T-cell (primary cell): ENCODE measurements around the gene RFTN2. TPM values are rescaled to one million over a fixed set of nuclear protein-coding genes. Genes with fewer than 3 reads are reported as not detected.
"Not testable (repeated sequence)": the region's sequence is repeated elsewhere in the genome, so short reads cannot be mapped to it uniquely, and the experiment has no call there.

Experiments
- ATAC-seq, 4 experiments: fragments of 200-7000 bp in 3 of 4; fragments of 150-1000 bp in 1 of 4; cut with Tn5 transposase; replicated peaks in 1 of 4; 1 replicate in 3 of 4; 2 replicates in 1 of 4; pipeline ENCODE4 v1.10.0; 2021; ENCODE audit warnings: moderate library complexity in 3 of 4, mild to moderate bottlenecking in 2 of 4, moderate number of reproducible peaks in 1 of 4
- CTCF ChIA-PET, 2 donors: fragments of 300-600 bp; sonication (Branson Sonifier 250); formaldehyde crosslinking; loops; one replicate each; lab custom pipeline; 2022; ENCODE audit warnings: antibody characterized with exemption in 2 of 2; lab: Charles Lee
- POLR2A ChIA-PET, 2 donors: fragments of 300-600 bp; sonication (Branson Sonifier 250); formaldehyde crosslinking; loops; one replicate each; lab custom pipeline; 2022; ENCODE audit warnings: antibody characterized with exemption in 2 of 2; lab: Charles Lee
- DNase-seq, 35 experiments: peaks; one replicate each; pipeline versions ENCODE4 v3.0.0 to v3.0.0-alpha.2; 2013 to 2023
- H3K27ac ChIP-seq: one replicate; pipeline ENCODE4 v1.5.1; 2013; ENCODE audit warnings: low read length
- H3K27me3 ChIP-seq, 2 experiments: replicated peaks in 1 of 2; 1 replicate in 1 of 2; 2 replicates in 1 of 2; pipeline versions ENCODE4 v1.6.1 to v1.7.0; 2013; ENCODE audit warnings: low read length in 1 of 2, mixed read lengths in 1 of 2; ENCODE audit not compliant: control insufficient read depth in 2 of 2, insufficient read depth in 2 of 2; ENCODE audit errors: extremely low read depth in 1 of 2
- H3K36me3 ChIP-seq, 2 donors: 1 replicate in 1 of 2; 2 replicates in 1 of 2; pipeline versions ENCODE4 v1.6.1 to v1.7.0; 2013; ENCODE audit warnings: low read length in 1 of 2; ENCODE audit not compliant: control insufficient read depth in 2 of 2, insufficient read depth in 1 of 2; ENCODE audit errors: extremely low read depth in 1 of 2
- H3K4me1 ChIP-seq, 2 experiments: 1 replicate in 1 of 2; 2 replicates in 1 of 2; pipeline versions ENCODE4 v1.6.1 to v1.7.0; 2013; ENCODE audit warnings: low read length in 2 of 2, mixed read lengths in 1 of 2; ENCODE audit not compliant: insufficient read depth in 2 of 2, control insufficient read depth in 1 of 2; ENCODE audit errors: extremely low read depth in 1 of 2
- H3K4me3 ChIP-seq, 2 donors: 1 replicate in 1 of 2; 2 replicates in 1 of 2; pipeline versions ENCODE4 v1.5.1 to v1.7.0; 2013; ENCODE audit warnings: mild to moderate bottlenecking in 2 of 2, low read length in 1 of 2, moderate library complexity in 1 of 2; ENCODE audit not compliant: control insufficient read depth in 1 of 2; ENCODE audit errors: extremely low read depth in 1 of 2
- H3K9me3 ChIP-seq: 2 replicates; pipeline ENCODE4 v1.7.0; 2013
- H3K27ac Mint-ChIP-seq, 2 donors: one replicate each; pipeline ENCODE4 v1.8.0; 2020 to 2021; ENCODE audit warnings: mild to moderate bottlenecking in 2 of 2, mixed read lengths in 2 of 2
- H3K27me3 Mint-ChIP-seq, 2 donors: one replicate each; pipeline ENCODE4 v1.8.0; 2021 to 2022; ENCODE audit warnings: mixed read lengths in 2 of 2
- H3K36me3 Mint-ChIP-seq: one replicate; pipeline ENCODE4 v1.8.0; 2021; ENCODE audit warnings: mixed read lengths
- H3K4me1 Mint-ChIP-seq, 3 donors: one replicate each; pipeline ENCODE4 v1.8.0; 2020 to 2022; ENCODE audit warnings: mixed read lengths in 3 of 3, mild to moderate bottlenecking in 1 of 3
- H3K4me3 Mint-ChIP-seq, 3 donors: one replicate each; pipeline ENCODE4 v1.8.0; 2020 to 2022; ENCODE audit warnings: mild to moderate bottlenecking in 3 of 3, mixed read lengths in 3 of 3, moderate library complexity in 3 of 3
- H3K9me3 Mint-ChIP-seq, 3 donors: one replicate each; pipeline ENCODE4 v1.8.0; 2020 to 2022; ENCODE audit warnings: mixed read lengths in 3 of 3
- whole genome bisulfite sequencing: methylation state at CpG from one replicate; pipeline ENCODE4 v1.1.5; 2013; ENCODE audit warnings: missing lambda C conversion rate; ENCODE audit not compliant: insufficient coverage; 5-methylcytosine and 5-hydroxymethylcytosine counted together
- total RNA-seq, 35 experiments: library from RNA in 6 of 35; stranded (reverse) in 6 of 35; fragments of 120-200 nt in 1 of 35; gene quantifications; one replicate each; pipeline versions ENCODE4 v1.2.1 to v1.2.4 and lab custom pipeline; 2013 to 2026

Gene RFTN2
- total RNA-seq, 5 donors from 2014 or later (not counting 1 experiment from before 2014, with no cell fraction given) = 0.12 to 0.44 TPM; not detected in 3

DNA sequence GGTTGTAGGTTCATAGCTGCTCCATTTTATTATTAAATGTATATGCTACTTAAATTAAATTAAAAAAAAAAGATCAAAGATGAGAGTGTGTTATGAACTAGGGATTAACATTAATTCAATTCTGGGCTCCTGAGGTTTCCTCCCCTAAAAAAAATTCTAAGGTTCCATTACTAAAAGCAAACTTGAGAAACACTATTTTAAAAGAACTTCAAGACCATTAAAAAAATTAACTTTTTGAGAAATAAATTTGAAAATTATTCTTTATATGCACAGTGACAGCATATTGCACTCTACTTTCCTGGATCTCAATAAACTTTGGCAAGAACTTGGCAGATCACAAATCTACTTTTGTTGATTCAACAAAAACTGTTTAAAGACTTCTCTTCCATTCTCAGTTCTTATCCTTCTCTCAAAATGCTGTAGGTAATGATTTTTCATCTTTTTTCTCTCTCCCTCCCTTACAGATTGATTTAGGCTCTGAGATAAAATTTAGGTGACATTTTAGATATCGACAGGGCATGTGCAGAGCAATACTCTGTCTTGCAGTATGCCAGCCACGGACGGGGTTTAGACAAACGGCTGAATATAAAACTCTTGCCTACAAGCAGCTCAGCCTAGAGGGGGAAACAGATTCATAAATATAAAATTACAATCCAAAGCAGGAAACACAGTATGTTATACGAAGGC, 29.2 kb upstream of the RFTN2 start:
- Mint-ChIP-seq H3K9me3 (no peaks in the 10 kb centered on the region), H3K4me1 (peaks cover 38 to 43% (median 39%) of the 10 kb centered on the region in 3 donors), H3K4me3 (peak overlapping the region; percentile 78 to 89 (median 88)), H3K27ac (peak overlapping the region; percentile 94), H3K36me3 (peaks cover 10% of the 10 kb centered on the region), H3K27me3 (peaks cover 4 to 12% of the 10 kb centered on the region in 2 donors)
- DNase-seq (peak in 1 of 35 experiments; percentile 12), ATAC-seq (peak; percentile 49 to 61 (median 58))
- Histone ChIP-seq H3K9me3 (no peaks in the 10 kb centered on the region), H3K4me3 (peak overlapping the region; percentile 86 to 97), H3K4me1 (peaks cover 26 to 38% of the 10 kb centered on the region in 2 experiments), H3K27ac (peak overlapping the region; percentile 90), H3K27me3 (no peaks in the 10 kb centered on the region), H3K36me3 (no peaks in the 10 kb centered on the region)
- ChIA-PET CTCF (interaction anchor here in 1 of 2 donors (0.5 to 1.2 kb wide), 7 partner anchors 100 to 1556 kb away, joined by 3 to 5 read pairs (median 3); partner anchors contain the start of genes GTF3C3 and PLCL1), POLR2A (interaction anchor here (0.5 to 1.1 kb wide), 10 partner anchors 8 to 1636 kb away, joined by 3 to 9 read pairs (median 5); partner anchors contain the start of genes COQ10B (in 1 of the 2), HSPD1 (in 1 of the 2) and HSPE1 (in 1 of the 2))
- 0% methylated on average over 1 of the region's 5 CpGs for WGBS

DNA sequence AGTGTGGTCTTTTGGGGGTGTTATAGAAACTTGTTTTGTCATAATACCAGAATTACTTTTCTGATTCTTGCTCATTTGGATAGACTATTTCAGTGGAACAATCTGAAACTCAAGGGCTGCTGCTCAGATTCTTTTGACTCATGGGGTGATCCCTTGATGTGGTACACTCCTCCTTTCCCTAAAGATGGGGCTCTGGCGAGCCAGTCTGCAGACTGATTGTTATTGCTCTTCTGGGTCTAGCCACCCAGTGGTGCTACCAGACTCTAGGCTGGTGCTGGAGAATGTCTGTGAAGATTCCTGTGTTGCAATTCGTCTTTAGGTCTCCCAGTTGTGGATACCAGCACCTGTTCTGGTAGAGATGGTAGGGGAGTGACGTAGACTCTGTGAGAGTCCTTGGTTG, 25.6 kb upstream of the RFTN2 start:
- no peaks in the 10 kb centered on the region for H3K36me3 ChIP-seq
- DNase-seq (no peak), ATAC-seq (no peak)
- ChIA-PET CTCF (interaction anchor here in 1 of 2 donors (0.6 to 0.7 kb wide), 2 partner anchors 13 to 29 kb away, joined by 3 to 5 read pairs; no protein-coding TSS in a partner anchor), POLR2A (interaction anchor here in 1 of 2 donors (1.1 kb wide), 1 partner anchor 11 kb away, joined by 7 read pairs; no protein-coding TSS in a partner anchor)
- peaks cover 8 to 11% of the 10 kb centered on the region in 2 experiments for H3K4me1 ChIP-seq
- peaks cover 9 to 17% (median 15%) of the 10 kb centered on the region in 3 donors for H3K4me1 Mint-ChIP-seq
- peaks cover 4 to 16% of the 10 kb centered on the region in 2 donors for H3K27me3 Mint-ChIP-seq
- H3K4me3 ChIP-seq = no peak overlapping the region
- no peak overlapping the region for H3K4me3 Mint-ChIP-seq
- WGBS = 78% methylated on average over 2 of the region's 3 CpGs
- no peak overlapping the region for H3K27ac Mint-ChIP-seq
- no peaks in the 10 kb centered on the region for H3K9me3 Mint-ChIP-seq
- H3K27ac ChIP-seq = no peak overlapping the region
- no peaks in the 10 kb centered on the region for H3K36me3 Mint-ChIP-seq
- H3K9me3 ChIP-seq = no peaks in the 10 kb centered on the region
- H3K27me3 ChIP-seq = no peaks in the 10 kb centered on the region

DNA sequence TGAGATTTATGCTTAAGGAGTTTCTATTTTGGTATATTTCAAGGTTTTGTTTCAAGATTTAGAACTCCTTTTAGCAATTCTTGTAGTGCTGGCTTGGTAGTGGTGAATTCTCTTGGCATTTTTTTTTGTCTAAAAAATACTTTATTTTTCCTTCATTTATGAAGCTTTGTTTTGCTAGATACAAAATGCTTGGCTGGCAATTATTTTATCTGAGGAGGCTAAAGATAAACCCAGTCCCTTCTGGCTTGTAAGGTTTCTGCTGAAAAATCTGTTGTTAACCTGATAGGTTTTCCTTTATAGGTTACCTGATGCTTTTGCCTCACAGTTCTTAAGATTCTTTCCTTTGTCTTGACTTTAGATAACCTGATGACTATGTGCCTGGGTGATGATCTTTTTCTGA, 24.3 kb upstream of the RFTN2 start:
- Mint-ChIP-seq H3K27me3 (peaks cover 4 to 21% of the 10 kb centered on the region in 2 donors), H3K4me1 (peaks cover 4 to 14% (median 12%) of the 10 kb centered on the region in 3 donors)
- H3K9me3 ChIP-seq, H3K4me3 ChIP-seq, H3K36me3 ChIP-seq, H3K4me1 ChIP-seq, POLR2A ChIA-PET, H3K27me3 ChIP-seq, H3K4me3 Mint-ChIP-seq, H3K27ac ChIP-seq, H3K9me3 Mint-ChIP-seq, CTCF ChIA-PET, H3K36me3 Mint-ChIP-seq, DNase-seq, ATAC-seq, H3K27ac Mint-ChIP-seq: not testable (repeated sequence)

DNA sequence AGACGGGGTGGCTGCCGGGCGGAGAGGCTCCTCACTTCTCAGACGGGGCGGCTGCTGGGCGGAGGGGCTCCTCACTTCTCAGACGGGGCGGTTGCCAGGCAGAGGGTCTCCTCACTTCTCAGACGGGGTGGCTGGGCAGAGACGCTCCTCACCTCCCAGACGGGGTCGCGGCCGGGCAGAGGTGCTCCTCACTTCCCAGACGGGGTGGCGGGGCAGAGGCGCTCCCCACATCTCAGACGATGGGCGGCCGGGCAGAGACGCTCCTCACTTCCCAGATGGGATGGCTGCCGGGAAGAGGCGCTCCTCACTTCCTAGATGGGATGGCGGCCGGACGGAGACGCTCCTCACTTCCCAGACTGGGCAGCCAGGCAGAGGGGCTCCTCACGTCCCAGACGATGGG, 21.2 kb upstream of the RFTN2 start:
- POLR2A ChIA-PET, H3K4me3 Mint-ChIP-seq, H3K9me3 ChIP-seq, H3K36me3 Mint-ChIP-seq, H3K27ac Mint-ChIP-seq, CTCF ChIA-PET, H3K9me3 Mint-ChIP-seq, ATAC-seq, H3K27me3 ChIP-seq, H3K36me3 ChIP-seq, H3K4me1 ChIP-seq, DNase-seq, H3K4me3 ChIP-seq, H3K27ac ChIP-seq: not testable (repeated sequence)
- H3K27me3 Mint-ChIP-seq = peaks cover 1 to 19% of the 10 kb centered on the region in 2 donors
- peaks cover 0 to 19% (median 8%) of the 10 kb centered on the region in 3 donors for H3K4me1 Mint-ChIP-seq
- no CpG with 5 or more reads among the region's 29 CpGs for WGBS

DNA sequence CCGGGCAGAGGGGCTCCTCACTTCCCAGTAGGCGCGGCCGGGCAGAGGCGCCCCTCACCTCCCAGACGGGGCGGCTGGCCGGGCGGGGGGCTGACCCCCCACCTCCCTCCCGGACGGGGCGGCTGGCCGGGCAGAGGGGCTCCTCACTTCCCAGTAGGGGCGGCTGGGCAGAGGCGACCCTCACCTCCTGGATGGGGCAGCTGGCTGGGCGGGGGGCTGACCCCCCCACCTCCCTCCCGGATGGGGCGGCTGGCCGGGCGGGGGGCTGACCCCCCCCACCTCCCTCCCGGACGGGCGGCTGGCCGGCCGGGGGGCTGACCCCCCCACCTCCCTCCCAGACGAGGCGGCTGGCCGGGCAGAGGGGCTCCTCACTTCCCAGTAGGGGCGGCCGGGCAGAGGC, 20.6 kb upstream of the RFTN2 start:
- H3K36me3 Mint-ChIP-seq, H3K9me3 ChIP-seq, CTCF ChIA-PET, H3K36me3 ChIP-seq, H3K27me3 ChIP-seq, H3K4me3 Mint-ChIP-seq, H3K4me3 ChIP-seq, POLR2A ChIA-PET, H3K27ac Mint-ChIP-seq, H3K4me1 ChIP-seq, H3K9me3 Mint-ChIP-seq, ATAC-seq, H3K27ac ChIP-seq, DNase-seq: not testable (repeated sequence)
- no CpG with 5 or more reads among the region's 30 CpGs for WGBS
- peaks cover 0 to 18% (median 8%) of the 10 kb centered on the region in 3 donors for H3K4me1 Mint-ChIP-seq
- peaks cover 0 to 13% of the 10 kb centered on the region in 2 donors for H3K27me3 Mint-ChIP-seq

DNA sequence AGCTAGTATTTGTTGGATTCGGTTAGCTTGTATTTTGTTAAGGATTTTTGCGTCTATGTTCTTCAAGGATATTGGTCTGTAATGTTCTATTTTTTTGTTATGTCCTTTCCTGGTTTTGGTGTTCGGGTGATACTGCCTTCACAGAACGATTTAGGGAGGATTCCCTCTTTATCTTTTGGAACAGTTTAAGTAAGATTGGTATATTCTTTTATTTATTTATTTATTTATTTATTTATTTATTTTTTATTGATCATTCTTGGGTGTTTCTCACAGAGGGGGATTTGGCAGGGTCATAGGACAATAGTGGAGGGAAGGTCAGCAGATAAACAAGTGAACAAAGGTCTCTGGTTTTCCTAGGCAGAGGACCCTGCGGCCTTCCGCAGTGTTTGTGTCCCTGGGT, 19.8 kb upstream of the RFTN2 start:
- H3K27me3 ChIP-seq, ATAC-seq, H3K9me3 Mint-ChIP-seq, H3K4me3 ChIP-seq, H3K4me3 Mint-ChIP-seq, H3K36me3 Mint-ChIP-seq, CTCF ChIA-PET, H3K36me3 ChIP-seq, H3K27ac Mint-ChIP-seq, H3K9me3 ChIP-seq, H3K27ac ChIP-seq, DNase-seq, H3K4me1 ChIP-seq: not testable (repeated sequence)
- Mint-ChIP-seq H3K4me1 (peaks cover 0 to 17% (median 8%) of the 10 kb centered on the region in 3 donors), H3K27me3 (peaks cover 0 to 11% of the 10 kb centered on the region in 2 donors)
- POLR2A ChIA-PET = interaction anchor here in 1 of 2 donors (0.6 kb wide), 1 partner anchor 9 kb away, joined by 3 read pairs; no protein-coding TSS in a partner anchor
- WGBS = no CpG with 5 or more reads among the region's 6 CpGs
